ENCODE data around the gene TMEM37.

- TF ChIP-seq CTCF (IDR thresholded peaks at IDR 0.05; ENCODE audit: poor library complexity) (no peak), EZH2phosphoT487 (IDR thresholded peaks at IDR 0.05; ENCODE audit: low read depth, severe bottlenecking, unreplicated experiment) (no peak), EZH2 (IDR thresholded peaks at IDR 0.05; ENCODE audit: borderline replicate concordance) (no peak)
Observed at GRCh38 chr2:119421304-119421703, 10.3 kb upstream of the TMEM37 start.
